Mesothelial cell of epicardium (in vitro differentiated cells): ENCODE data around the gene POLR3K. TPM values are rescaled to one million over a fixed set of nuclear protein-coding genes. Genes with fewer than 3 reads are reported as not detected.
A peak's percentile ranks its signal among the peaks of the same experiment; 100 is the strongest.

ENCODE experiments used
- DNase-seq, 2 experiments: peaks; one replicate each; pipeline ENCODE4 v3.0.0; 2021; ENCODE audit warnings: low spot score in 2 of 2; ENCODE audit not compliant: unreplicated experiment in 2 of 2
- H3K27ac Mint-ChIP-seq: 2 replicates; pipeline ENCODE4 v1.8.0; 2021; ENCODE audit warnings: mixed read lengths
- H3K27me3 Mint-ChIP-seq: 2 replicates; pipeline ENCODE4 v1.8.0; 2021; ENCODE audit warnings: low read depth, mixed read lengths
- H3K36me3 Mint-ChIP-seq: 2 replicates; pipeline ENCODE4 v1.8.0; 2021; ENCODE audit warnings: mixed read lengths
- H3K4me1 Mint-ChIP-seq: 2 replicates; pipeline ENCODE4 v1.8.0; 2021; ENCODE audit warnings: mixed read lengths
- H3K4me3 Mint-ChIP-seq: 2 replicates; pipeline ENCODE4 v1.8.0; 2021; ENCODE audit warnings: mild to moderate bottlenecking, moderate library complexity, mixed read lengths
- H3K9me3 Mint-ChIP-seq: 2 replicates; pipeline ENCODE4 v1.8.0; 2021; ENCODE audit warnings: mixed read lengths
- CTCF ChIP-seq: fragments of 200-600 bp; sonication (generic); IDR thresholded peaks from one replicate; pipeline ENCODE4 v1.5.0; 2021; ENCODE audit warnings: antibody characterized with exemption; ENCODE audit not compliant: unreplicated experiment
- total RNA-seq: library from RNA; stranded (reverse); gene quantifications from 3 replicates; pipeline ENCODE4 v1.2.1, GENCODE V29; 2021

The POLR3K gene
- total RNA-seq, 1 donor from 2014 or later: 9.1 TPM

- peak in 1 of 2 experiments; percentile 61 for DNase-seq
- H3K4me3 Mint-ChIP-seq: peak overlapping the region; percentile 66
- H3K27ac Mint-ChIP-seq: peak overlapping the region; percentile 96
- TF ChIP-seq CTCF: no peak
- no peaks in the 10 kb centered on the region for H3K9me3 Mint-ChIP-seq
- no peaks in the 10 kb centered on the region for H3K36me3 Mint-ChIP-seq
- peaks cover 41% of the 10 kb centered on the region for H3K4me1 Mint-ChIP-seq
- H3K27me3 Mint-ChIP-seq: no peaks in the 10 kb centered on the region
Observed at GRCh38 chr16:77273-77806, 23.9 kb upstream of the POLR3K start.

GRCh38 chr16:76535-77272, 23.3 kb upstream of the POLR3K start:
- Mint-ChIP-seq H3K36me3 (no peaks in the 10 kb centered on the region), H3K27ac (peak overlapping the region; percentile 96), H3K4me3 (peak overlapping the region; percentile 66), H3K9me3 (no peaks in the 10 kb centered on the region), H3K4me1 (peaks cover 42% of the 10 kb centered on the region), H3K27me3 (no peaks in the 10 kb centered on the region)
- no peak for TF ChIP-seq CTCF
- DNase-seq: no peak

- Mint-ChIP-seq H3K36me3 (no peaks in the 10 kb centered on the region), H3K27ac (peak overlapping the region; percentile 96), H3K9me3 (no peaks in the 10 kb centered on the region), H3K4me3 (peak overlapping the region; percentile 66), H3K27me3 (no peaks in the 10 kb centered on the region), H3K4me1 (peaks cover 47% of the 10 kb centered on the region)
- peak in 1 of 2 experiments; percentile 55 for DNase-seq
- no peak for TF ChIP-seq CTCF
Observed at GRCh38 chr16:75580-76501, 22.4 kb upstream of the POLR3K start.

GRCh38 chr16:74747-75334, 21.4 kb upstream of the POLR3K start:
- Mint-ChIP-seq H3K27me3 (no peaks in the 10 kb centered on the region), H3K9me3 (no peaks in the 10 kb centered on the region), H3K27ac (peak overlapping the region; percentile 91), H3K4me1 (peaks cover 54% of the 10 kb centered on the region), H3K4me3 (peak overlapping the region; percentile 46), H3K36me3 (no peaks in the 10 kb centered on the region)
- no peak for TF ChIP-seq CTCF
- no peak for DNase-seq

GRCh38 chr16:74051-74746, 20.8 kb upstream of the POLR3K start:
- H3K36me3 Mint-ChIP-seq: no peaks in the 10 kb centered on the region
- peak overlapping the region; percentile 91 for H3K27ac Mint-ChIP-seq
- peak overlapping the region; percentile 67 for H3K4me3 Mint-ChIP-seq
- peaks cover 60% of the 10 kb centered on the region for H3K4me1 Mint-ChIP-seq
- DNase-seq: no peak
- H3K27me3 Mint-ChIP-seq: no peaks in the 10 kb centered on the region
- no peak for TF ChIP-seq CTCF
- H3K9me3 Mint-ChIP-seq: no peaks in the 10 kb centered on the region
